Brain microvascular endothelial cell (primary cell): Measurements from ENCODE around the gene OR5D14.

Experiments
- DNase-seq: peaks from one replicate; pipeline ENCODE4 v3.0.0-alpha.2; 2020
- H3K27ac ChIP-seq: fragments of 250-450 bp; sonication (Bioruptor Pico); 2 replicates; pipeline ENCODE4 v1.5.1; 2020; ENCODE audit warnings: mild to moderate bottlenecking, moderate library complexity
- H3K27me3 ChIP-seq: fragments of 250-450 bp; sonication (Bioruptor Pico); replicated peaks from 2 replicates; pipeline ENCODE4 v1.5.1; 2020; ENCODE audit warnings: mild to moderate bottlenecking
- H3K36me3 ChIP-seq: fragments of 250-450 bp; sonication (Bioruptor Pico); replicated peaks from 2 replicates; pipeline ENCODE4 v1.5.1; 2020; ENCODE audit warnings: mild to moderate bottlenecking
- H3K4me3 ChIP-seq: 2 replicates; pipeline ENCODE4 v1.5.1; 2011; ENCODE audit warnings: low read depth, mild to moderate bottlenecking, control low read depth, low read length, moderate library complexity
- in situ Hi-C: cut with HindIII; loops from 2 replicates; pipeline ENCODE4 v1.10.0; 2017; ENCODE audit warnings: low sequenced_read_pairs, low pct_ligation_motif_present
- TF ChIP-seq, protein P1 (sequence below): IDR thresholded peaks from 2 replicates; pipeline ENCODE4 v1.5.1; 2011; ENCODE audit warnings: low read depth, mild to moderate bottlenecking, moderate library complexity, low read length, control low read depth, inconsistent platforms; ENCODE audit errors: missing control alignments

The OR5D14 gene

DNA sequence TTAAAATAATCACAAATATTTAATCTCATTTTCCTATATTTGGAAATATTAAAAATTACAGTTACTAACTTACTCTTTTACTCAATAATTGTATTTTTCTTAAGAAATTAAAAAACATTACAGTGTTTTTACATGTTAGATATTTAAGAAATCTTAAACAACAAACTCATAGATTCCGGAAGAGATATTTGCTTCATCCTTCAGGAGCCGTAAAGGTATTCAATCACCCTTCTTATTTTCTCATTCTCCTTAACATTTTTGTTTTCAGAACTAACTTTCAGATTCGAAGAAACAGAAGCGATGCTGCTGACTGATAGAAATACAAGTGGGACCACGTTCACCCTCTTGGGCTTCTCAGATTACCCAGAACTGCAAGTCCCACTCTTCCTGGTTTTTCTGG, 24.0 kb downstream of the OR5D14 start, which contains the start of gene OR5D18:
OR5D18 (plus strand) TSS at position 301 of the 400 bp plus-strand sequence; CDS start at position 301, 0 bp downstream.
- no peak within 1 kb of the TSS for H3K27ac ChIP-seq
- in situ Hi-C loops: no loop called here
- no peaks in the 10 kb centered on the region for H3K36me3 ChIP-seq
- TF ChIP-seq, protein P1, sequence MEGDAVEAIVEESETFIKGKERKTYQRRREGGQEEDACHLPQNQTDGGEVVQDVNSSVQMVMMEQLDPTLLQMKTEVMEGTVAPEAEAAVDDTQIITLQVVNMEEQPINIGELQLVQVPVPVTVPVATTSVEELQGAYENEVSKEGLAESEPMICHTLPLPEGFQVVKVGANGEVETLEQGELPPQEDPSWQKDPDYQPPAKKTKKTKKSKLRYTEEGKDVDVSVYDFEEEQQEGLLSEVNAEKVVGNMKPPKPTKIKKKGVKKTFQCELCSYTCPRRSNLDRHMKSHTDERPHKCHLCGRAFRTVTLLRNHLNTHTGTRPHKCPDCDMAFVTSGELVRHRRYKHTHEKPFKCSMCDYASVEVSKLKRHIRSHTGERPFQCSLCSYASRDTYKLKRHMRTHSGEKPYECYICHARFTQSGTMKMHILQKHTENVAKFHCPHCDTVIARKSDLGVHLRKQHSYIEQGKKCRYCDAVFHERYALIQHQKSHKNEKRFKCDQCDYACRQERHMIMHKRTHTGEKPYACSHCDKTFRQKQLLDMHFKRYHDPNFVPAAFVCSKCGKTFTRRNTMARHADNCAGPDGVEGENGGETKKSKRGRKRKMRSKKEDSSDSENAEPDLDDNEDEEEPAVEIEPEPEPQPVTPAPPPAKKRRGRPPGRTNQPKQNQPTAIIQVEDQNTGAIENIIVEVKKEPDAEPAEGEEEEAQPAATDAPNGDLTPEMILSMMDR: no peak
- H3K4me3 ChIP-seq: no peak within 1 kb of the TSS
- no peaks in the 10 kb centered on the region for H3K27me3 ChIP-seq
- no peak for DNase-seq

- no peak for DNase-seq
- Histone ChIP-seq H3K27me3 (no peaks in the 10 kb centered on the region), H3K27ac (no peak within 1 kb of the TSS), H3K36me3 (no peaks in the 10 kb centered on the region), H3K4me3 (no peak within 1 kb of the TSS)
- TF ChIP-seq, protein P1: no peak
- in situ Hi-C loops: no loop called here
These were observed 31.6 kb downstream of the OR5D14 start, which contains the start of gene OR5L2 for GRCh38 chr11:55826919-55827318. TSS of gene OR5L2 (plus strand) at chr11:55827219. CDS start at chr11:55827219, 0 bp downstream.

GRCh38 chr11:55838452-55838851, 43.1 kb downstream of the OR5D14 start, which contains the start of gene OR5D16:
TSS of gene OR5D16 (plus strand) at chr11:55838752. CDS start at chr11:55838752, 0 bp downstream.
- TF ChIP-seq, protein P1: no peak
- no peak for DNase-seq
- Histone ChIP-seq H3K36me3 (no peaks in the 10 kb centered on the region), H3K27ac (no peak within 1 kb of the TSS), H3K4me3 (no peak within 1 kb of the TSS), H3K27me3 (no peaks in the 10 kb centered on the region)
- in situ Hi-C loops: no loop called here
